GM19397 (cell line): ENCODE measurements around the gene APBB3.
A peak's percentile ranks its signal among the peaks of the same experiment; 100 is the strongest.
"Not testable (repeated sequence)": the region's sequence is repeated elsewhere in the genome, so short reads cannot be mapped to it uniquely, and the experiment has no call there.

ENCODE experiments used
- ATAC-seq: cut with Tn5 transposase; IDR thresholded peaks from one replicate; pipeline ENCODE4 v1.9.1; 2021; ENCODE audit warnings: mild to moderate bottlenecking, moderate library complexity; ENCODE audit not compliant: unreplicated experiment

APBB3 gene, protein sequence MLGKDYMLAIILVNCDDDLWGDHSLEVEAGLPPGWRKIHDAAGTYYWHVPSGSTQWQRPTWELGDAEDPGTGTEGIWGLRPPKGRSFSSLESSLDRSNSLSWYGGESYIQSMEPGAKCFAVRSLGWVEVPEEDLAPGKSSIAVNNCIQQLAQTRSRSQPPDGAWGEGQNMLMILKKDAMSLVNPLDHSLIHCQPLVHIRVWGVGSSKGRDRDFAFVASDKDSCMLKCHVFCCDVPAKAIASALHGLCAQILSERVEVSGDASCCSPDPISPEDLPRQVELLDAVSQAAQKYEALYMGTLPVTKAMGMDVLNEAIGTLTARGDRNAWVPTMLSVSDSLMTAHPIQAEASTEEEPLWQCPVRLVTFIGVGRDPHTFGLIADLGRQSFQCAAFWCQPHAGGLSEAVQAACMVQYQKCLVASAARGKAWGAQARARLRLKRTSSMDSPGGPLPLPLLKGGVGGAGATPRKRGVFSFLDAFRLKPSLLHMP

GRCh38 chr5:140564196-140565023 lies at the start of gene APBB3, which contains the start of gene SLC35A4:
TSS of gene APBB3 (minus strand) at chr5:140564598. CDS start at chr5:140564245, 353 bp downstream.
TSS of gene SLC35A4 (plus strand) at chr5:140564828. CDS start at chr5:140567170, 2,342 bp downstream.
- ATAC-seq = peak; percentile 83

DNA sequence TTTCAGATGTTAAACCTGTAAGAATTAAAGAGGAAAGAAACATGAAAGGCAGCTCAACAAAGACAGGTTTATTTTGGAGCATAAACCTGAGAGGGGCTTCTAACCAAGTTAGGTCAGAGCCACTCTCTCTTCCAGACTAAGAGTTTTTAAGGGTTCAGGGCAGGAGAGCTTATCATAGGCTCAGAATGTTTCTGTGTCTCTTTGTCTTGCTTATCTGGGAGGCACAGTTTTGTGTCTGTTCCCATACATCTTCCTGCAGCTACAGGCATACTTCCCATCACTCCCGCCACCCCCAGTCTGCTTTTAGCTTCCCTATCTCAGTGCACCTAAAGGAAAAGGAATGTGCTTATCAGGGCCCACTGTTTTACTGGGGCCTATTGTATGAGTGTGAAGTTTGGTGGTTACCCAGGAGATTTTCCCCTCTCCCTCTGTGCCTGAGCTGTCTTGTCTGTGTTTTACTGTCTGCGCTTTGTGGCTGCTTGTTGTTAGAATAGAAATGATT lies 46.7 kb upstream of the APBB3 start:
- ATAC-seq = no peak

- no peak for ATAC-seq
Measured at GRCh38 chr5:140609126-140609525, 44.7 kb upstream of the APBB3 start.

GRCh38 chr5:140608722-140609121 lies 44.3 kb upstream of the APBB3 start:
- ATAC-seq = no peak

- no peak for ATAC-seq
Measured at GRCh38 chr5:140607031-140607430, 42.6 kb upstream of the APBB3 start.

- no peak for ATAC-seq
Measured at GRCh38 chr5:140605879-140606278, 41.5 kb upstream of the APBB3 start.

GRCh38 chr5:140603734-140604133 lies 39.3 kb upstream of the APBB3 start:
- ATAC-seq = no peak

DNA sequence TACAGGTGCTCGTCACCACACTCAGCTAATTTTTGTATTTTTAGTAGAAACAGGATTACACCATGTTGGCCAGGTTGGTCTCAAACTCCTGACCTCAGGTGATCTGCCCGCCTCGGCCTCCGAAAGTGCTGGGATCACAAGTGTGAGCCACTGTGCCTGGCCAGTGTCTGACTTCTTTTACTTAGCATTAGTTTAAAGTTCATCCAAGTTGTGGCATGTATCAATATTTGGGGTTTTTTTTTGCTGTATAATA lies 39.0 kb upstream of the APBB3 start:
- ATAC-seq = not testable (repeated sequence)

- no peak for ATAC-seq
Measured at GRCh38 chr5:140602147-140602546, 37.7 kb upstream of the APBB3 start.

DNA sequence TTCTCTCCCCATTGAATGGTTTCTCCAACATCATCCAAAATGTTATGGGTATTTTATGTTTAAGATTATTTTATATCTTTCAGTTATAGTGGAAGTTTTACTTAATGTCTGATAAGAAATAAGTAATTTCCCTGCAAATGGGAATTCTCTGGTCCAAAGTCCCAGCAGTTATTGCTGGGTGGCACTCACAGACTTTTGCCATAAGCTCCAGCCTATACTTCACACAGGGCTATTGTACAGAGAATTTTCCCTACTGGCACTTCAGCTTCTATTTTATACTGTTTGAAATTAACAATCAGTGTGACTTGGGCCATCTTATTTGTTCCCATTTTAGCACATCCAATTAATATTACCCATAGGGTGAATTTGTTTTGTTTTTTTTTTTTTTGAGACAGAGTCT lies 35.7 kb upstream of the APBB3 start:
- no peak for ATAC-seq

DNA sequence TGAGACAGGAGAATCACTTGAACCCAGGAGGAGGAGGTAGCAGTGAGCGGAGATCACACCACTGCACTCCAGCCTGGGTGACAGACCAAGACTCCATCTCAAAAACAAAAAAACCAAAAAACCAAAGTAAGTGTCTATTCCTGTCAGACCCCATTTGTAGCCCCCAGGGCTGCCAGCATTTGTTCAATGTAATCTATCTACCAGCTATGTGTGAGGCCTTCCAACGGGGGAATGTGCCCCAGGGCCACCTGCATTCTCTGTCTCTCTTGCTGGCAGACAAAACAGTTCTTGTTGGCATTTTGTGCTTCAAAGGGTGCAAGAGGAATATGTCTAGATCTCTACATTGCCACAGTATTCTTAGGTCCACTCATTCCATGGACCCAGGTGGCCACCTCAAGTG lies 34.4 kb upstream of the APBB3 start:
- no peak for ATAC-seq

DNA sequence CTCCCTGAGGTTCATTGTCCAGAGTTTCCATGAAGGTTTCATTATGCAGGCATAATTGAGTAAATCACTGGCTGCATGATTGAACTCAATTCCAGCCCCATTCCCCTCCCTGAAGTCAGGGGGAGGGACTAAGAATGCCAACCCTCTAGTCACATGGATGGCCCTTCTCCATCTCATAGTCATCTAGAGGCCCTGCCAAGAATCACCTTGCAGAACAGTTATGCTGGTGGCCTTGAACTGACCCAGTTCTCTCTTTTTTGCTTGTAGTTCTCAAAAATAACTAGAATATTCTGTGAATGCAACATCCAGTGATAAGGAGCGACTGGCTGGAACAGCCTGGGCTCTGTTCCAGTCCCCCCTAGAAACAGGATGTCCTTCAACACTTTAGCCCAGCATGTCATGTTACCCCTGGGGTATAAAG lies 31.9 kb upstream of the APBB3 start:
- ATAC-seq = no peak

DNA sequence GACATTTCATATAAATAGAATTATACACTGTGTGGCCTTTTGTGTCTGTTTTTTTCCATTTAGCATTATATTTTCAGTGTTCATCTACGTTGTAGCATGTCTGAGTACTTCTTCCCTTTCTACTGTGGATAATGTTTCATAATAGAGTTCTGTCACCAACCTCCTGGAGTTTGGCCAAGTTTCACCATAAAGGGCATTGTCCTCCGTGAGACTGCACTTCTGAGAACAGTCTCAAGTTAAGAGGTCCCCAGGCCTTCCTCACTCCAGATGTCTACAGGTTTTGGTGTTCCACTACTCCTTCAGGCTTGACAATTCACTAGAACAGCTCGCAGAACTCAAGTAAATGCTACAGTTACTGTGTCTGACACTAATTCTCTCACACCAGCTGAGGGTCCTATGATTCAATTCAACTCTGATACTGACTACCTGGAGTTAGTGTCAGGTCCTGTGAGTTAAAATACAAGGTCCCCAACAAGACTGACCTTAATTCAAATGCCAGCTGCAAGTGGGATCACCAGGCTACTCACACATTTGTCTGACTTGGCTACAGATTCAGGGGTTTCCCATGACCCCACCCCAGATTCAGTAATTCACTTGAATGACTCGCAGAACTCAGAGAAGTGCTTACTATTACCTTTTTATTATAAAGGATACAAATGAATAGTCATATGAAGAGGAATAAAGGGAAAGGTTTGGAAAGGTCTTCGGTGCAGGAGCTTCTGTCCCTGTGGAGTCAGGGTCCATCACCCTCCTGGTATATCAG lies 31.3 kb upstream of the APBB3 start:
- ATAC-seq = no peak

GRCh38 chr5:140594169-140594568 lies 29.8 kb upstream of the APBB3 start:
- no peak for ATAC-seq

GRCh38 chr5:140593070-140593469 lies 28.7 kb upstream of the APBB3 start:
- ATAC-seq = not testable (repeated sequence)

DNA sequence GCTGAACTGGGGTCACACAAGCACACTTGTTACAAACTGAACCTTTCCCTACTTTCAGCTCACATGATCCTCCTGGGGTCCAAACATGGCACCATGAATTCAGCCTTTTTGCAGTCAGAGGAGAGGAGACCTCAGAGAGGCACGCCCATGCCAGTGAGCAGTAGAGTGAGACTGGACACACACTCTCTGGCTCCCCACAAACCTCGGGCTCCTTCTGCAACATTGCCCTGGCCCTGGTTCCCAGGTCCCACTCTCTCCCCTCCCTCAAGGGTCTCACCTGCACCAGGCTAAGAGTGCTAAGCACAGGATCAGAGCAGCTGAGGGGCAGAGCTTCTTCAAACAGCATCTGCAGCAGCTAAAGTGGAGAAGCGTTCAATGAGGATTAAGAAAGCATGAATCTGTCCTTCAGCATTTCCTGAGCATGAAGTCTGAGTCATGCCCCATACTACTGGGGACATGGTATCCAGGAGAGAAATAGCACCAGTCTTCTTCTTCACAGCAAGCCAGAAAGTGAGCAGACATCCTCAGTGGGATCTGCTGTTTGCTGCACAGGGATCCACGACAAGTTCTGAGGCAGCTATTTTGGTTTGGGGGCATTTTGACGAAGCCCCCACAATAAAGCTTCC lies 27.5 kb upstream of the APBB3 start:
- ATAC-seq = no peak

DNA sequence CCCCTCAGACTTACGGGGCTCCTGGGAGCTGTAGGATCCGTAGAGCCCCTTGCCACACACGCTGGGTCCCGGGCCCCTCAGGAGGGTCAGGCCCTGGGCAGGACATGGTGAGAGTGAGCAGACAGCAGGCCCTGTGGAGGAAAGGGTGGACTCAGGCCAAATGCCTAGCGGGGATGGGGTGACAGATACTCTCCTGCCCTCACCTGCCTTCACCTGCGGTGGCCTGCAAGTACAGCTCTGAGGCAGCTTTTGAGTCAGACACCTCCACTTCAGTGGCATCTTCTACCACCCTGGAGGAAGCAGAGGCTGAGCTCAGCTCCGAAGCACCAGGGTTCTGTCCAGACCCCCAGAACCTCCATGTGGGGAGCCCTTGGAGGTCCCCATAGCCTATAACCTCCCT lies 26.5 kb upstream of the APBB3 start:
- ATAC-seq = no peak

- no peak for ATAC-seq
Measured at GRCh38 chr5:140588311-140589070, 24.1 kb upstream of the APBB3 start.

DNA sequence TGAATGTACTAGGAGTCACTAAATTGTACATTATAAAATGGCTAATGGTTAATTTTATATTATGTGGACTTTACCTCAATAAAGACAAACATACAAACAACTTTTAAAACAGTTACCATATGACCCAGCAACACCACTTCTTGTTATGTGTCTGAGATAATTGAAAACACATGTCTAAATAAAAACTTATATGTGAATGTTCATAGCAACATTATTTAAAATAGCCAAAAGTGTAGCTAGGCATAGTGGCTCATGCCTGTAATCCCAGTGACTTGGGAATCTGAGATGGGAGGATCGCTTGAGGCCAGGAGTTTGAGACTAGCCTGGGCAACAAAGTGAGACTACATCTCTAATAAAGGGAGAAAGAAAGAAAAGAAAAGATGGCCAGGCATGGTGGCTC lies 23.1 kb upstream of the APBB3 start:
- no peak for ATAC-seq

DNA sequence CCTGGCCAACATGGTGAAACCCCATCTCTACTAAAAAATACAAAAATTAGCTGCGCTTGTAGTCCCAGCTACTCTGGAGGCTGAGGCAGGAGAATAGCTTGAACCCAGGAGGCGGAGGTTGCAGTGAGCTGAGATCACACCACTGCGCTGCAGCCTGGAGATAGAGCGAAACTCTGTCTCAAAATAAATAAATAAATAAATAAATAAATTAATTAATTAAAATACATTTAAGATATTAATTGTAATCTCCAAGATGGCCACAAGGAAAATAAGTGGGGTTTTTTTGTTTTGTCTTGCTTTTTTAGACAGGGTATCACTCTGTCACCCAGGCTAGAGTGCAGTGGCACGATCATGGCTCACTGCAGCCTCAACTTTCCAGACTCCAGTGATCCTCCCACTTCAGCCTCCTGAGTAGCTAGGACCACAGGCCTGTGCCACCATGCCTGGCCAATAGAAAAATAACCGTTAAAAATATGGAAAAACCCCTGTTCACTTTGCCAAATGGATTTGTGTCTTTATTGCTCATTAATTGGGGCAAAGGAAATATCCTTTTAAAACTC lies 14.9 kb upstream of the APBB3 start:
- not testable (repeated sequence) for ATAC-seq
